Keratinocyte (primary cell): ENCODE data around the gene WNT8A.

Experiments
- CTCF ChIP-seq, 3 experiments: IDR thresholded peaks in 1 of 3; conservative IDR thresholded peaks in 1 of 3; optimal IDR thresholded peaks in 1 of 3; 2 replicates in 2 of 3; 3 replicates in 1 of 3; pipeline versions ENCODE3 to v1.5.1; 2011; ENCODE audit warnings: low read length in 3 of 3, mild to moderate bottlenecking in 3 of 3, moderate library complexity in 2 of 3, control low read depth in 1 of 3, inconsistent platforms in 1 of 3; ENCODE audit not compliant: insufficient read depth in 2 of 3; ENCODE audit errors: extremely low read depth in 1 of 3
- EZH2 ChIP-seq: IDR thresholded peaks from one replicate; pipeline ENCODE4 v1.6.1; 2012; ENCODE audit warnings: inconsistent platforms, mild to moderate bottlenecking, low read length, moderate library complexity

- no peak for TF ChIP-seq CTCF (optimal IDR thresholded peaks at IDR 0.05 in 1 of 3, IDR thresholded peaks at IDR 0.05 in 1 of 3, conservative IDR thresholded peaks at IDR 0.05 in 1 of 3; ENCODE audit: extremely low read depth in 1 of 3, insufficient read depth in 2 of 3, low read length in 3 of 3)
- no peak for TF ChIP-seq EZH2
Measured at GRCh38 chr5:138096997-138097828, 13.4 kb downstream of the WNT8A start.
